ENCODE measurements around the gene SGTA. TPM values are rescaled to one million over a fixed set of nuclear protein-coding genes. Genes with fewer than 3 reads are reported as not detected.

SGTA gene
- total and polyA plus RNA-seq, 2 of the 8 experiments (the other 6 are each of a cell fraction or from before 2014, with no cell fraction given) = 86.8 to 130 TPM

- TF ChIP-seq TAF7 (optimal IDR thresholded peaks at IDR 0.05; ENCODE audit: borderline replicate concordance, low read depth, low read length) = peak; percentile 60
- TF ChIP-seq NRF1 (IDR thresholded peaks at IDR 0.05; ENCODE audit: low read depth, low read length) = peak; percentile 92
- peak; percentile 70 for TF ChIP-seq RBBP5 (IDR thresholded peaks at IDR 0.05; ENCODE audit: borderline replicate concordance, low read depth, low read length)
- no peak for TF ChIP-seq JUN (IDR thresholded peaks at IDR 0.05; ENCODE audit: low read depth, low read length)
- TF ChIP-seq GABPA (IDR thresholded peaks at IDR 0.05; ENCODE audit: borderline replicate concordance, insufficient read depth, low read length) = no peak
- no peak for TF ChIP-seq BRCA1 (IDR thresholded peaks at IDR 0.05; ENCODE audit: low read depth, low read length)
- TF ChIP-seq HDAC2 (IDR thresholded peaks at IDR 0.05; ENCODE audit: borderline replicate concordance in 1 of 2, low read depth in 2 of 2, low read length in 2 of 2) = no peak
- no peak for TF ChIP-seq KDM1A (IDR thresholded peaks at IDR 0.05; ENCODE audit: borderline replicate concordance, low read length)
- no peak for TF ChIP-seq SP4 (IDR thresholded peaks at IDR 0.05; ENCODE audit: low read length)
- 0 out of 2 replicates have a peak, but pooled peaks have one; percentile 14 for TF ChIP-seq SP1 (IDR thresholded peaks at IDR 0.05; ENCODE audit: low read depth, low read length)
- peak; percentile 96 for TF ChIP-seq PHF8 (conservative IDR thresholded peaks at IDR 0.05; ENCODE audit: low read depth, low read length)
- no peak for TF ChIP-seq ATF3 (IDR thresholded peaks at IDR 0.05; ENCODE audit: insufficient read depth, low read depth, low read length)
- TF ChIP-seq POLR2AphosphoS5 (IDR thresholded peaks at IDR 0.05; ENCODE audit: low read depth, low read length) = peak; percentile 40; the same call in 1 of the 2 replicates
- peak; percentile 62; the same call in 1 of the 2 replicates for TF ChIP-seq MAX (IDR thresholded peaks at IDR 0.05)
- no peak for TF ChIP-seq SRF (IDR thresholded peaks at IDR 0.05; ENCODE audit: low read depth, low read length)
- peak in 1 of 2 experiments; percentile 84; a peak in 2 of 3 replicates for TF ChIP-seq POLR2A (IDR thresholded peaks at IDR 0.05; ENCODE audit: control extremely low read depth in 1 of 2, low read depth in 2 of 2, low read length in 2 of 2)
- TF ChIP-seq TBP (IDR thresholded peaks at IDR 0.05; ENCODE audit: low read depth, low read length) = peak; percentile 44; the same call in 1 of the 2 replicates
- peak; percentile 39 to 92; a peak in 2 of 4 replicates for TF ChIP-seq SIN3A (conservative IDR thresholded peaks at IDR 0.05 in 1 of 2, IDR thresholded peaks at IDR 0.05 in 1 of 2; ENCODE audit: low read depth in 1 of 2, low read length in 2 of 2)
- TF ChIP-seq CREB1 (IDR thresholded peaks at IDR 0.05) = peak; percentile 77
- TF ChIP-seq TAF1 (IDR thresholded peaks at IDR 0.05; ENCODE audit: low read depth, low read length) = peak; percentile 79
Observed at GRCh38 chr19:2785244-2785997, 2.3 kb upstream of the SGTA start, which contains the start of gene THOP1 (continued).

All from H1 (cell line).